Suprapubic skin (tissue), 4 donors: ENCODE measurements around the gene SPACA4. TPM values are rescaled to one million over a fixed set of nuclear protein-coding genes. Genes with fewer than 3 reads are reported as not detected.
"Not testable (repeated sequence)": the region's sequence is repeated elsewhere in the genome, so short reads cannot be mapped to it uniquely, and the experiment has no call there.

Experiments used
- DNase-seq, 2 donors: peaks; one replicate each; pipeline ENCODE4 v3.0.0-alpha.2; 2019; ENCODE audit warnings: low spot score in 2 of 2
- H3K27ac ChIP-seq: fragments of 200-600 bp; sonication (generic); one replicate; pipeline ENCODE4 v1.5.1; 2019
- H3K27me3 ChIP-seq: fragments of 200-600 bp; sonication (generic); one replicate; pipeline ENCODE4 v1.5.1; 2019
- H3K36me3 ChIP-seq: fragments of 200-600 bp; sonication (generic); one replicate; pipeline ENCODE4 v1.5.1; 2019
- H3K4me1 ChIP-seq: fragments of 200-600 bp; sonication (generic); one replicate; pipeline ENCODE4 v1.5.1; 2019
- H3K4me3 ChIP-seq: fragments of 200-600 bp; sonication (generic); one replicate; pipeline ENCODE4 v1.5.1; 2019; ENCODE audit warnings: mild to moderate bottlenecking
- H3K9me3 ChIP-seq: fragments of 200-600 bp; sonication (generic); one replicate; pipeline ENCODE4 v1.5.1; 2019
- CTCF ChIP-seq, 2 donors: fragments of 200-600 bp in 1 of 2; fragments of 450-650 bp in 1 of 2; sonication (generic) in 1 of 2; IDR thresholded peaks; one replicate each; pipeline ENCODE4 v1.5.1; 2016 to 2019; ENCODE audit warnings: antibody characterized with exemption in 2 of 2, mild to moderate bottlenecking in 1 of 2, moderate library complexity in 1 of 2
- EP300 ChIP-seq: sonication (generic); formaldehyde crosslinking; IDR thresholded peaks from one replicate; pipeline ENCODE4 v1.6.1; 2017; ENCODE audit warnings: antibody characterized with exemption
- POLR2A ChIP-seq, 2 donors: fragments of 450-650 bp; IDR thresholded peaks; one replicate each; pipeline ENCODE4 v1.6.1; 2017; ENCODE audit warnings: antibody characterized with exemption in 2 of 2, mild to moderate bottlenecking in 2 of 2, moderate library complexity in 2 of 2
- POLR2AphosphoS5 ChIP-seq, 3 donors: sonication (generic); formaldehyde crosslinking; IDR thresholded peaks; one replicate each; pipeline ENCODE4 v1.6.1; 2017; ENCODE audit warnings: antibody characterized with exemption in 3 of 3
- WGBS: methylation state at CpG from one replicate; pipeline ENCODE4 v1.1.5; 2018; 5-methylcytosine and 5-hydroxymethylcytosine counted together
- total RNA-seq, 4 donors: library from RNA; depleted of rRNA; stranded (reverse); fragments of >200 nt; gene quantifications; one replicate each; pipeline ENCODE4 v1.1.0, GENCODE V29; 2016

The SPACA4 gene
- total RNA-seq, 4 donors from 2014 or later, result 2.1 to 3.6 (median 2.8) TPM

GRCh38 chr19:48575931-48576622, 30.5 kb upstream of the SPACA4 start:
- Histone ChIP-seq H3K9me3 (no peaks in the 10 kb centered on the region), H3K27me3 (no peaks in the 10 kb centered on the region), H3K4me3 (no peak overlapping the region), H3K27ac (no peak overlapping the region), H3K4me1 (peaks cover 9% of the 10 kb centered on the region), H3K36me3 (no peaks in the 10 kb centered on the region)
- WGBS, result 79% methylated on average over 23 of the region's 23 CpGs
- no peak for DNase-seq
- TF ChIP-seq EP300, result no peak
- no peak for TF ChIP-seq POLR2AphosphoS5 (IDR thresholded peaks at IDR 0.05)
- no peak for TF ChIP-seq CTCF (IDR thresholded peaks at IDR 0.05)
- no peak for TF ChIP-seq POLR2A (IDR thresholded peaks at IDR 0.05)

GRCh38 chr19:48577908-48578307, 28.6 kb upstream of the SPACA4 start:
- H3K36me3 ChIP-seq, H3K27ac ChIP-seq, H3K9me3 ChIP-seq, H3K4me3 ChIP-seq, H3K4me1 ChIP-seq, DNase-seq, H3K27me3 ChIP-seq: not testable (repeated sequence)
- 93% methylated on average over 7 of the region's 7 CpGs for WGBS

GRCh38 chr19:48578891-48579290, 27.7 kb upstream of the SPACA4 start:
- Histone ChIP-seq H3K27me3 (no peaks in the 10 kb centered on the region), H3K4me3 (no peak overlapping the region), H3K4me1 (peaks cover 8% of the 10 kb centered on the region), H3K9me3 (no peaks in the 10 kb centered on the region), H3K27ac (no peak overlapping the region), H3K36me3 (no peaks in the 10 kb centered on the region)
- WGBS, result 39% methylated on average over 3 of the region's 3 CpGs
- no peak for DNase-seq
- no peak for TF ChIP-seq POLR2A (IDR thresholded peaks at IDR 0.05)
- no peak for TF ChIP-seq POLR2AphosphoS5 (IDR thresholded peaks at IDR 0.05)
- TF ChIP-seq CTCF (IDR thresholded peaks at IDR 0.05), result no peak
- TF ChIP-seq EP300, result no peak

GRCh38 chr19:48582168-48582567, 24.4 kb upstream of the SPACA4 start:
- Histone ChIP-seq H3K9me3 (no peaks in the 10 kb centered on the region), H3K4me3 (no peak overlapping the region), H3K36me3 (no peaks in the 10 kb centered on the region), H3K27ac (no peak overlapping the region), H3K27me3 (no peaks in the 10 kb centered on the region), H3K4me1 (peaks cover 10% of the 10 kb centered on the region)
- 63% methylated on average over 2 of the region's 2 CpGs for WGBS
- TF ChIP-seq POLR2AphosphoS5 (IDR thresholded peaks at IDR 0.05) (no peak), CTCF (IDR thresholded peaks at IDR 0.05) (no peak), EP300 (no peak), POLR2A (IDR thresholded peaks at IDR 0.05) (no peak)
- DNase-seq, result no peak

GRCh38 chr19:48587387-48587786, 19.2 kb upstream of the SPACA4 start:
- Histone ChIP-seq H3K36me3 (no peaks in the 10 kb centered on the region), H3K9me3 (no peaks in the 10 kb centered on the region), H3K4me1 (peaks cover 22% of the 10 kb centered on the region), H3K27me3 (no peaks in the 10 kb centered on the region), H3K27ac (no peak overlapping the region), H3K4me3 (no peak overlapping the region)
- WGBS, result 90% methylated on average over 3 of the region's 3 CpGs
- DNase-seq, result no peak
- TF ChIP-seq EP300, result no peak
- no peak for TF ChIP-seq POLR2A (IDR thresholded peaks at IDR 0.05)
- TF ChIP-seq CTCF (IDR thresholded peaks at IDR 0.05), result no peak
- TF ChIP-seq POLR2AphosphoS5 (IDR thresholded peaks at IDR 0.05), result no peak
